Spleen (tissue), 11 donors: ENCODE results near the gene LDLRAD4. TPM values are rescaled to one million over a fixed set of nuclear protein-coding genes. Genes with fewer than 3 reads are reported as not detected.
A peak's percentile ranks its signal among the peaks of the same experiment; 100 is the strongest.

Experiments used
- DNase-seq: peaks from one replicate; pipeline ENCODE4 v3.0.0-alpha.2; 2020
- H3K27ac ChIP-seq, 8 donors: fragments of 200-600 bp; sonication (generic) in 7 of 8; 1 replicate in 4 of 8; 2 replicates in 4 of 8; pipeline versions ENCODE4 v1.5.0 to v1.8.0; 2016 to 2021; ENCODE audit warnings: inconsistent platforms in 4 of 8, mild to moderate bottlenecking in 4 of 8, moderate library complexity in 1 of 8
- H3K27me3 ChIP-seq, 7 donors: fragments of 200-600 bp; sonication (generic) in 6 of 7; replicated peaks in 1 of 7; 1 replicate in 4 of 7; 2 replicates in 3 of 7; pipeline versions ENCODE4 v1.5.0 to v1.8.0; 2016 to 2021; ENCODE audit warnings: inconsistent platforms in 3 of 7, mild to moderate bottlenecking in 1 of 7
- H3K36me3 ChIP-seq, 6 donors: fragments of 200-600 bp; sonication (generic) in 5 of 6; 1 replicate in 4 of 6; 2 replicates in 2 of 6; pipeline versions ENCODE4 v1.5.0 to v1.8.0; 2016 to 2021; ENCODE audit warnings: inconsistent platforms in 2 of 6
- H3K4me1 ChIP-seq, 6 donors: fragments of 200-600 bp; sonication (generic) in 5 of 6; 1 replicate in 3 of 6; 2 replicates in 3 of 6; pipeline versions ENCODE4 v1.5.0 to v1.8.0; 2016 to 2021; ENCODE audit warnings: inconsistent platforms in 3 of 6
- H3K4me3 ChIP-seq, 8 donors: fragments of 200-600 bp; sonication (generic) in 7 of 8; 1 replicate in 4 of 8; 2 replicates in 4 of 8; pipeline versions ENCODE4 v1.5.0 to v1.8.0; 2016 to 2021; ENCODE audit warnings: inconsistent platforms in 4 of 8, mild to moderate bottlenecking in 4 of 8, moderate library complexity in 2 of 8
- H3K9me3 ChIP-seq, 8 donors: fragments of 200-600 bp; sonication (generic) in 7 of 8; 1 replicate in 4 of 8; 2 replicates in 4 of 8; pipeline versions ENCODE4 v1.5.0 to v1.8.0; 2016 to 2021; ENCODE audit warnings: inconsistent platforms in 4 of 8
- CTCF ChIP-seq, 11 experiments: fragments of 200-600 bp in 7 of 11; fragments of 450-650 bp in 4 of 11; sonication (generic) in 4 of 11; IDR thresholded peaks in 8 of 11; conservative IDR thresholded peaks in 3 of 11; 1 replicate in 7 of 11; 2 replicates in 4 of 11; pipeline versions ENCODE4 v1.4.0 to v1.8.0; 2016 to 2021; ENCODE audit warnings: antibody characterized with exemption in 11 of 11, inconsistent platforms in 4 of 11, mild to moderate bottlenecking in 1 of 11
- POLR2A ChIP-seq, 3 donors: fragments of 450-650 bp; IDR thresholded peaks; one replicate each; pipeline ENCODE4 v1.5.1; 2017; ENCODE audit warnings: antibody characterized with exemption in 3 of 3, mild to moderate bottlenecking in 1 of 3
- POLR2AphosphoS5 ChIP-seq, 3 donors: sonication (generic); formaldehyde crosslinking; IDR thresholded peaks; one replicate each; pipeline ENCODE4 v1.5.1; 2017; ENCODE audit warnings: antibody characterized with exemption in 3 of 3
- WGBS, 5 donors: extraction: QIAGEN DNeasy Blood & Tissue Kit in 3 of 5; methylation state at CpG; one replicate each; pipeline versions ENCODE4 v1.1.5 to v1.1.7; 2013 to 2018; 5-methylcytosine and 5-hydroxymethylcytosine counted together
- intact Hi-C: fragments of 100-400 bp; cut with DNase I; formaldehyde crosslinking; loops from one replicate; pipeline ENCODE4 v1.15.0; 2023; ENCODE audit warnings: low total_unique reads
- polyA plus RNA-seq, 3 donors: library from polyadenylated mRNA; stranded (reverse); fragments of 200-250 nt; gene quantifications; one replicate each; pipeline ENCODE4 v1.2.1, GENCODE V29; 2013
- total RNA-seq, 7 donors: library from RNA; depleted of rRNA in 3 of 7; stranded (reverse); fragments of >200 nt in 3 of 7; fragmentation: NEBNext Ultra II Directional in 4 of 7; extraction: Animal tissue kit (Norgen Biotek cat#: 25700) in 4 of 7; gene quantifications; one replicate each; pipeline versions ENCODE4 v1.1.0 to v1.2.1, GENCODE V29; 2016 to 2021
- donor health status: healthy with polysubstance abuse.
- donor health status: DM: no; HTN: no; CAD: no; lungs with moderate emphysema.
- donor health status: DM: no; HTN: no; CAD: no.
- donor health status: Bipolar disorder and iron deficiency.
- donor health status: healthy.
- donor health status: DM: no; HTN: no; CAD: no.
- donor health status: DM: yes; HTN: yes; CAD: no.

Gene LDLRAD4
- total and polyA plus RNA-seq, 10 donors: 4.5 to 80.8 (median 46.4) TPM

- intact Hi-C loops: no loop called here
- DNase-seq: no peak
- no peak overlapping the region for H3K27ac ChIP-seq
- no peaks in the 10 kb centered on the region for H3K27me3 ChIP-seq
- no peak for TF ChIP-seq CTCF (IDR thresholded peaks at IDR 0.05 in 8 of 11, conservative IDR thresholded peaks at IDR 0.05 in 3 of 11)
- TF ChIP-seq POLR2A (IDR thresholded peaks at IDR 0.05): no peak
- TF ChIP-seq POLR2AphosphoS5 (IDR thresholded peaks at IDR 0.05): no peak
- H3K36me3 ChIP-seq: peaks cover 0 to 10% (median 0%) of the 10 kb centered on the region in 6 donors
- peaks cover 0 to 10% (median 6%) of the 10 kb centered on the region in 6 donors for H3K4me1 ChIP-seq
- H3K9me3 ChIP-seq: peaks cover 3 to 48% (median 41%) of the 10 kb centered on the region in 8 donors
- H3K4me3 ChIP-seq: no peak overlapping the region
Observed at GRCh38 chr18:13597068-13597467, 378.5 kb downstream of the LDLRAD4 start.

GRCh38 chr18:13598591-13598990 is 380.0 kb downstream of the LDLRAD4 start:
- peaks cover 0 to 10% (median 0%) of the 10 kb centered on the region in 6 donors for H3K36me3 ChIP-seq
- intact Hi-C loops: no loop called here
- no peaks in the 10 kb centered on the region for H3K27me3 ChIP-seq
- DNase-seq: no peak
- H3K27ac ChIP-seq: no peak overlapping the region
- no peaks in the 10 kb centered on the region for H3K4me1 ChIP-seq
- H3K4me3 ChIP-seq: no peak overlapping the region
- 94 to 100% (median 97%) methylated on average over 2 of the region's 2 CpGs for WGBS, 5 donors
- TF ChIP-seq POLR2A (IDR thresholded peaks at IDR 0.05): no peak
- peaks cover 3 to 48% (median 41%) of the 10 kb centered on the region in 8 donors for H3K9me3 ChIP-seq

- WGBS, 5 donors: 84 to 95% (median 93%) methylated on average over 1 of the region's 1 CpG
- intact Hi-C loops: no loop called here
Observed at GRCh38 chr18:13599031-13599430, 380.5 kb downstream of the LDLRAD4 start.

GRCh38 chr18:13603304-13604019 is 384.9 kb downstream of the LDLRAD4 start:
- DNase-seq: peak; percentile 57
- Histone ChIP-seq H3K36me3 (peaks cover 0 to 1% (median 0%) of the 10 kb centered on the region in 6 donors), H3K9me3 (peaks cover 0 to 14% (median 7%) of the 10 kb centered on the region in 8 donors), H3K4me3 (no peak overlapping the region), H3K27me3 (no peaks in the 10 kb centered on the region), H3K27ac (no peak overlapping the region), H3K4me1 (peaks cover 0 to 6% (median 1%) of the 10 kb centered on the region in 6 donors)
- 90 to 95% (median 94%) methylated on average over 12 to 14 of the region's 14 CpGs for WGBS, 5 donors
- TF ChIP-seq POLR2A (IDR thresholded peaks at IDR 0.05): no peak
- no peak for TF ChIP-seq POLR2AphosphoS5 (IDR thresholded peaks at IDR 0.05)
- no peak for TF ChIP-seq CTCF (IDR thresholded peaks at IDR 0.05 in 8 of 11, conservative IDR thresholded peaks at IDR 0.05 in 3 of 11)
- intact Hi-C loops: no loop called here

More at GRCh38 chr18:13599031-13599430, 380.5 kb downstream of the LDLRAD4 start:
- no peak for DNase-seq
- TF ChIP-seq CTCF (IDR thresholded peaks at IDR 0.05 in 8 of 11, conservative IDR thresholded peaks at IDR 0.05 in 3 of 11) (no peak), POLR2A (IDR thresholded peaks at IDR 0.05) (no peak), POLR2AphosphoS5 (IDR thresholded peaks at IDR 0.05) (no peak)
- Histone ChIP-seq H3K9me3 (peaks cover 3 to 48% (median 41%) of the 10 kb centered on the region in 8 donors), H3K4me1 (no peaks in the 10 kb centered on the region), H3K36me3 (peaks cover 0 to 10% (median 0%) of the 10 kb centered on the region in 6 donors), H3K27me3 (no peaks in the 10 kb centered on the region), H3K27ac (no peak overlapping the region), H3K4me3 (no peak overlapping the region)
